Measurements from ENCODE around the gene RAB31.
"Not testable (repeated sequence)": the region's sequence is repeated elsewhere in the genome, so short reads cannot be mapped to it uniquely, and the experiment has no call there.

RAB31 gene

GRCh38 chr18:9671214-9671613 is 36.9 kb upstream of the RAB31 start:
- no peak for DNase-seq (ENCODE audit: insufficient read length, low spot score)
- no peak for FAIRE-seq
- no peak for TF ChIP-seq CTCF (IDR thresholded peaks at IDR 0.05; ENCODE audit: insufficient read depth, missing control alignments)

- TF ChIP-seq CTCF (IDR thresholded peaks at IDR 0.05; ENCODE audit: insufficient read depth, missing control alignments), result peak; percentile 16
- no peak for FAIRE-seq
- DNase-seq (ENCODE audit: insufficient read length, low spot score), result no peak
These were observed 34.5 kb upstream of the RAB31 start for GRCh38 chr18:9673296-9674251.

GRCh38 chr18:9678216-9678615 is 29.9 kb upstream of the RAB31 start:
- DNase-seq (ENCODE audit: insufficient read length, low spot score); FAIRE-seq: not testable (repeated sequence)

- no peak for FAIRE-seq
- no peak for DNase-seq (ENCODE audit: insufficient read length, low spot score)
- no peak for TF ChIP-seq CTCF (IDR thresholded peaks at IDR 0.05; ENCODE audit: insufficient read depth, missing control alignments)
These were observed 29.0 kb upstream of the RAB31 start for GRCh38 chr18:9679125-9679524.

- FAIRE-seq (no peak), DNase-seq (ENCODE audit: insufficient read length, low spot score) (no peak)
- TF ChIP-seq CTCF (IDR thresholded peaks at IDR 0.05; ENCODE audit: insufficient read depth, missing control alignments), result no peak
These were observed 26.9 kb upstream of the RAB31 start for GRCh38 chr18:9681217-9681616.

- FAIRE-seq (no peak), DNase-seq (ENCODE audit: insufficient read length, low spot score) (no peak)
- no peak for TF ChIP-seq CTCF (IDR thresholded peaks at IDR 0.05; ENCODE audit: insufficient read depth, missing control alignments)
These were observed 25.5 kb upstream of the RAB31 start for GRCh38 chr18:9682572-9682971.

GRCh38 chr18:9683418-9684396 is 24.4 kb upstream of the RAB31 start:
- FAIRE-seq (no peak), DNase-seq (ENCODE audit: insufficient read length, low spot score) (no peak)
- TF ChIP-seq CTCF (IDR thresholded peaks at IDR 0.05; ENCODE audit: insufficient read depth, missing control alignments), result peak; percentile 24
